Loucy (cell line): ENCODE results near the gene HOXC5.

ENCODE experiments used
- H2AFZ ChIP-seq: fragments of 200-600 bp; sonication (generic); 2 replicates; pipeline ENCODE4 v1.6.0; 2016; ENCODE audit warnings: antibody characterized with exemption, mild to moderate bottlenecking, low read length, moderate library complexity
- H3F3A ChIP-seq: fragments of 200-600 bp; 2 replicates; pipeline ENCODE4 v1.6.0; 2016; ENCODE audit warnings: antibody characterized with exemption, low read depth, mild to moderate bottlenecking
- H3K27me3 ChIP-seq: fragments of 200-600 bp; sonication (generic); 2 replicates; pipeline ENCODE4 v1.6.1; 2014; ENCODE audit warnings: low read length, mild to moderate bottlenecking; ENCODE audit not compliant: insufficient read depth, poor library complexity, severe bottlenecking
- H3K36me3 ChIP-seq: fragments of 200-600 bp; sonication (generic); 2 replicates; pipeline ENCODE4 v1.6.1; 2016; ENCODE audit warnings: low read length; ENCODE audit not compliant: insufficient read depth
- H3K4me1 ChIP-seq: fragments of 200-600 bp; sonication (generic); 2 replicates; pipeline ENCODE4 v1.5.1; 2014; ENCODE audit warnings: low read length, mild to moderate bottlenecking; ENCODE audit not compliant: insufficient read depth, poor library complexity, severe bottlenecking
- H3K4me2 ChIP-seq: fragments of 200-600 bp; sonication (generic); 2 replicates; pipeline ENCODE4 v1.6.0; 2014; ENCODE audit warnings: antibody characterized with exemption, low read length, low read depth, mild to moderate bottlenecking; ENCODE audit not compliant: poor library complexity, severe bottlenecking
- H3K4me3 ChIP-seq: fragments of 200-600 bp; sonication (generic); 2 replicates; pipeline ENCODE4 v1.5.1; 2014; ENCODE audit warnings: low read length, mild to moderate bottlenecking, mixed read lengths; ENCODE audit not compliant: poor library complexity, severe bottlenecking
- H3K79me2 ChIP-seq: fragments of 200-600 bp; sonication (generic); 2 replicates; pipeline ENCODE4 v1.6.1; 2014; ENCODE audit warnings: low read length; ENCODE audit not compliant: insufficient read depth
- H3K9ac ChIP-seq: fragments of 200-600 bp; sonication (generic); 2 replicates; pipeline ENCODE4 v1.6.0; 2014; ENCODE audit warnings: mild to moderate bottlenecking, low read depth, low read length, moderate library complexity; ENCODE audit not compliant: poor library complexity, severe bottlenecking
- H3K9me2 ChIP-seq: fragments of 200-600 bp; sonication (generic); replicated peaks from 2 replicates; pipeline ENCODE4 v1.6.1; 2016; ENCODE audit warnings: low read depth, low read length, mixed read lengths
- H3K9me3 ChIP-seq: fragments of 200-600 bp; sonication (generic); 2 replicates; pipeline ENCODE4 v1.6.1; 2014; ENCODE audit warnings: mild to moderate bottlenecking, antibody characterized with exemption, low read length, low read depth; ENCODE audit not compliant: insufficient read depth
- H4K20me1 ChIP-seq: fragments of 200-600 bp; sonication (generic); 2 replicates; pipeline ENCODE4 v1.6.0; 2014; ENCODE audit warnings: antibody characterized with exemption, low read length, mild to moderate bottlenecking; ENCODE audit not compliant: insufficient read depth, poor library complexity, severe bottlenecking
- EZH2phosphoT487 ChIP-seq: fragments of 200-600 bp; IDR thresholded peaks from 2 replicates; pipeline ENCODE4 v1.6.1; 2018; ENCODE audit warnings: antibody characterized with exemption, mild to moderate bottlenecking, moderate library complexity, borderline replicate concordance
- TF ChIP-seq, protein P1 (sequence below): fragments of 200-600 bp; sonication (generic); conservative IDR thresholded peaks from 2 replicates; pipeline ENCODE4 v1.5.1; 2014; ENCODE audit warnings: mild to moderate bottlenecking, antibody characterized with exemption, low read length

Gene HOXC5

DNA sequence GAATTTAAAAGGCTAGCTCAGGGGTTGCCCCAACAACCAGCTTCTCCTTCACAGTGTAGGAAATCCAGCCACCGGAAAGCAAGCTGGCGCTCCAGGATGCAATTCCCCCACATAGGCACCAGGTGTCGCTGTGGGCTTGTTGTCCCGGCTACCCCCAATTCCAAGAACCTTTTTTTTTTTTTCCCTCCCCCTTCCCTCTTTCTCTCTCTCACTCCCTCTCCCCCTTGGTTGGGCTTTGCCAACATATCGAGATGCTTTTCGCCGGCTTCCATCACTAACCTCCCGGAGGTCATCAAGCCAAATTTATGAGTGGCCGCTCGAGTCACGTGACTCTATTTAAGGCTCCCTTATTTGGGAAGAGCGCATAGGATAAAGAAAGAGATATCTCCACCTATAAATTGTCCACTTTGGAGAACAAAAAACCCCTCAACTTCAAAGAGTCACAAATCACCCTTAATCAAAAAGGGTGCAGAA is at the start of gene HOXC5:
HOXC5 (plus strand) TSS at position 424 of the 474 bp plus-strand sequence. CDS start 73 bp downstream, outside the sequence.
- peaks cover 40% of the 10 kb centered on the region for H4K20me1 ChIP-seq

DNA sequence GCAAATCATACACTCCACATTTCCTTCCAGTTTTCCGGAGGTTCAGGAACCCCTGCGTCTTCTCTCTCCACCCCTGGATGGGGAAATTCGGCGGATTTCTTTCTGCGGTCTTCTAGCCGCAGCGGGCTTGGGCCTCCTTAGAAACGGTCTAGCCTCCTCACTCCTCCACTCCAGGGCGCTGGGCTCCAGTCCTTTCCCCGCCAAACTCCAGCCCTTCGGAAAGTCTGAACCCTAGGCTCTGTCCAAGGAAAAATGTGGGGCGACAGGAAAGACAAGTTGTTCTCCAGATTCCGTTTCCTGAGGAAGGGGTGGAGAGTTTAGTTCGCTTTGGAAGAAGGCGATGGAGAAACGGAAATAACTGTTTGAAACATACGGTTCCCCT is 49.3 kb upstream of the HOXC5 start:
- no peak overlapping the region for H3K4me3 ChIP-seq
- no peaks in the 10 kb centered on the region for H3K9me2 ChIP-seq
- TF ChIP-seq, protein P1, sequence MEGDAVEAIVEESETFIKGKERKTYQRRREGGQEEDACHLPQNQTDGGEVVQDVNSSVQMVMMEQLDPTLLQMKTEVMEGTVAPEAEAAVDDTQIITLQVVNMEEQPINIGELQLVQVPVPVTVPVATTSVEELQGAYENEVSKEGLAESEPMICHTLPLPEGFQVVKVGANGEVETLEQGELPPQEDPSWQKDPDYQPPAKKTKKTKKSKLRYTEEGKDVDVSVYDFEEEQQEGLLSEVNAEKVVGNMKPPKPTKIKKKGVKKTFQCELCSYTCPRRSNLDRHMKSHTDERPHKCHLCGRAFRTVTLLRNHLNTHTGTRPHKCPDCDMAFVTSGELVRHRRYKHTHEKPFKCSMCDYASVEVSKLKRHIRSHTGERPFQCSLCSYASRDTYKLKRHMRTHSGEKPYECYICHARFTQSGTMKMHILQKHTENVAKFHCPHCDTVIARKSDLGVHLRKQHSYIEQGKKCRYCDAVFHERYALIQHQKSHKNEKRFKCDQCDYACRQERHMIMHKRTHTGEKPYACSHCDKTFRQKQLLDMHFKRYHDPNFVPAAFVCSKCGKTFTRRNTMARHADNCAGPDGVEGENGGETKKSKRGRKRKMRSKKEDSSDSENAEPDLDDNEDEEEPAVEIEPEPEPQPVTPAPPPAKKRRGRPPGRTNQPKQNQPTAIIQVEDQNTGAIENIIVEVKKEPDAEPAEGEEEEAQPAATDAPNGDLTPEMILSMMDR: no peak
- no peak for TF ChIP-seq EZH2phosphoT487
- no peaks in the 10 kb centered on the region for H3F3A ChIP-seq
- H4K20me1 ChIP-seq: no peaks in the 10 kb centered on the region
- peaks cover 43% of the 10 kb centered on the region for H3K4me1 ChIP-seq
- H3K79me2 ChIP-seq: peaks cover 22% of the 10 kb centered on the region; the same call in 1 of the 2 replicates
- H3K27me3 ChIP-seq: no peaks in the 10 kb centered on the region
- H2AFZ ChIP-seq: no peak overlapping the region
- no peak overlapping the region for H3K9ac ChIP-seq
- H3K9me3 ChIP-seq: no peaks in the 10 kb centered on the region
- no peaks in the 10 kb centered on the region for H3K36me3 ChIP-seq
- H3K4me2 ChIP-seq: no peak overlapping the region

More for the DNA sequence above, at the start of gene HOXC5:
- TF ChIP-seq, protein P1: peak; percentile 99
- TF ChIP-seq EZH2phosphoT487: no peak
- H3K9me3 ChIP-seq: no peaks in the 10 kb centered on the region
- H3K79me2 ChIP-seq: peaks cover 48% of the 10 kb centered on the region
- no peaks in the 10 kb centered on the region for H3K27me3 ChIP-seq
- peak within 1 kb of the TSS; percentile 56 for H3K9ac ChIP-seq
- peaks cover 33% of the 10 kb centered on the region; the same call in 1 of the 2 replicates for H3K36me3 ChIP-seq
- H3K4me1 ChIP-seq: peaks cover 46% of the 10 kb centered on the region
- peak within 1 kb of the TSS; percentile 71 for H3K4me2 ChIP-seq
- H3K9me2 ChIP-seq: no peaks in the 10 kb centered on the region
- H2AFZ ChIP-seq: no peak within 1 kb of the TSS
- H3F3A ChIP-seq: peaks cover 20% of the 10 kb centered on the region
- peak within 1 kb of the TSS; percentile 67 for H3K4me3 ChIP-seq

GRCh38 chr12:53983950-53984572 is 48.8 kb upstream of the HOXC5 start:
- H3K9me2 ChIP-seq: no peaks in the 10 kb centered on the region
- peaks cover 46% of the 10 kb centered on the region for H3K4me1 ChIP-seq
- TF ChIP-seq, protein P1: no peak
- TF ChIP-seq EZH2phosphoT487: no peak
- no peaks in the 10 kb centered on the region for H3K27me3 ChIP-seq
- no peaks in the 10 kb centered on the region for H3F3A ChIP-seq
- H3K9ac ChIP-seq: peak overlapping the region; percentile 6
- no peak overlapping the region for H3K4me2 ChIP-seq
- peaks cover 24% of the 10 kb centered on the region; the same call in 1 of the 2 replicates for H3K79me2 ChIP-seq
- H3K9me3 ChIP-seq: no peaks in the 10 kb centered on the region
- no peaks in the 10 kb centered on the region for H3K36me3 ChIP-seq
- H2AFZ ChIP-seq: 0 out of 2 replicates have a peak overlapping the region, but pooled peaks have one; percentile 65
- H4K20me1 ChIP-seq: no peaks in the 10 kb centered on the region
- no peak overlapping the region for H3K4me3 ChIP-seq
